Heart left ventricle (tissue), 16 donors: ENCODE measurements around the gene RAMP2. TPM values are rescaled to one million over a fixed set of nuclear protein-coding genes. Genes with fewer than 3 reads are reported as not detected.
A peak's percentile ranks its signal among the peaks of the same experiment; 100 is the strongest.

Experiments used
- ATAC-seq, 4 donors: fragments of 200-7000 bp; cut with Tn5 transposase; one replicate each; pipeline ENCODE4 v1.9.1; 2020 to 2022; ENCODE audit warnings: moderate library complexity in 4 of 4, mild to moderate bottlenecking in 3 of 4, moderate number of reproducible peaks in 1 of 4
- DNase-seq, 5 donors: peaks; one replicate each; pipeline ENCODE4 v3.0.0-alpha.2; 2020
- H3K27ac ChIP-seq, 12 donors: fragments of 200-600 bp; sonication (generic) in 4 of 12; one replicate each; pipeline versions ENCODE4 v1.5.0 to v1.8.0; 2016 to 2022; ENCODE audit warnings: mild to moderate bottlenecking in 2 of 12
- H3K27me3 ChIP-seq, 9 donors: fragments of 200-600 bp; sonication (generic) in 2 of 9; one replicate each; pipeline versions ENCODE4 v1.5.1 to v1.8.0; 2016 to 2022; ENCODE audit warnings: mild to moderate bottlenecking in 3 of 9
- H3K36me3 ChIP-seq, 9 donors: fragments of 200-600 bp; sonication (generic) in 2 of 9; one replicate each; pipeline versions ENCODE4 v1.5.0 to v1.8.0; 2018 to 2022; ENCODE audit warnings: mild to moderate bottlenecking in 2 of 9
- H3K4me1 ChIP-seq, 12 donors: fragments of 200-600 bp; sonication (generic) in 4 of 12; one replicate each; pipeline versions ENCODE4 v1.5.0 to v1.8.0; 2016 to 2022; ENCODE audit warnings: mild to moderate bottlenecking in 3 of 12
- H3K4me3 ChIP-seq, 12 donors: fragments of 200-600 bp; sonication (generic) in 4 of 12; one replicate each; pipeline versions ENCODE4 v1.5.0 to v1.8.0; 2017 to 2022; ENCODE audit warnings: mild to moderate bottlenecking in 9 of 12, moderate library complexity in 4 of 12
- H3K9me3 ChIP-seq, 12 donors: fragments of 200-600 bp; sonication (generic) in 4 of 12; one replicate each; pipeline versions ENCODE4 v1.5.0 to v1.8.0; 2016 to 2022; ENCODE audit warnings: mild to moderate bottlenecking in 1 of 12
- CTCF ChIP-seq, 12 donors: fragments of 200-600 bp; sonication (generic) in 4 of 12; IDR thresholded peaks; one replicate each; pipeline versions ENCODE4 v1.5.0 to v1.8.0; 2018 to 2022; ENCODE audit warnings: antibody characterized with exemption in 12 of 12, mild to moderate bottlenecking in 5 of 12
- POLR2A ChIP-seq, 2 donors: fragments of 450-650 bp; IDR thresholded peaks; one replicate each; pipeline ENCODE4 v1.6.1; 2017; ENCODE audit warnings: antibody characterized with exemption in 2 of 2, mild to moderate bottlenecking in 2 of 2, moderate library complexity in 2 of 2
- WGBS, 4 donors: extraction: QIAGEN DNeasy Blood & Tissue Kit in 2 of 4; methylation state at CpG; one replicate each; pipeline versions ENCODE4 v1.1.5 to v1.1.7; 2013 to 2018; 5-methylcytosine and 5-hydroxymethylcytosine counted together
- intact Hi-C, 10 donors: fragments of 100-400 bp; cut with DNase I; formaldehyde crosslinking; loops; one replicate each; pipeline versions ENCODE4 v1.11.1 to v1.14.2; 2022
- polyA plus RNA-seq, 2 donors: library from polyadenylated mRNA; stranded (reverse); fragments of 200-250 nt; gene quantifications; one replicate each; pipeline ENCODE4 v1.2.3, GENCODE V29; 2013
- total RNA-seq, 9 donors: library from RNA; depleted of rRNA in 2 of 9; stranded (reverse); fragments of >200 nt in 2 of 9; fragmentation: NEBNext Ultra II Directional in 3 of 9; extraction: Animal tissue kit (Norgen Biotek cat#: 25700) in 3 of 9; gene quantifications; one replicate each; pipeline versions ENCODE4 v1.1.0 to v1.2.4, GENCODE V29; 2016 to 2023
- donor health status: ischemic (EF 13 %, LVEDD 7.1; RV severe dilation, severe dysfunction).
- donor health status: healthy with polysubstance abuse.
- donor health status: DM: no; HTN: yes; CAD: no.
- donor health status: DM: no; HTN: no; CAD: no.
- donor health status: ischemic (EF 25% LVEDD 6.9; RV normal size, moderate dysfunction).
- donor health status: ischemic (EF 25% LVEDD 5.7; RV mildly dilated, moderate dysfunction).
- donor health status: healthy.
- donor health status: DM: yes; HTN: yes; CAD: no.
- donor health status: ischemic (EF 35%, LVEDD 5.7; RV mildly dilated, moderate dysfunction).
- donor health status: nonischemic (EF 11% LVEDD 7.7; RV severe dilation, severe dysfunction).
- donor health status: DM: yes; HTN: yes; CAD: no.
- donor health status: PGD.
- donor health status: ischemic (EF 29% LVEDD 5.4; RV normal size, mild dysfunction).
- donor health status: nonischemic (EF 23%, LVEDD 6.1; RV moderate dilation, normal function).

RAMP2 gene
- total and polyA plus RNA-seq, 11 donors, result 31.2 to 82.0 (median 39.7) TPM

- intact Hi-C loops, result loop anchor here in 2 of 10 donors (5.0 to 10.0 kb wide), 2 partner anchors 48 to 51 kb away; partner anchors contain the start of gene BECN1 (in 2 of the 2)
- DNase-seq (no peak), ATAC-seq (no peak)
- H3K27me3 ChIP-seq, result no peaks in the 10 kb centered on the region
- H3K27ac ChIP-seq, result peak overlapping the region in 3 of 12 donors; percentile 78 to 86 (median 81)
- H3K4me1 ChIP-seq, result peaks cover 0 to 18% (median 9%) of the 10 kb centered on the region in 12 donors
- 74 to 77% (median 75%) methylated on average over 3 of the region's 3 CpGs for WGBS, 4 donors
- peak overlapping the region in 11 of 12 donors; percentile 56 to 94 (median 87) for H3K4me3 ChIP-seq
- H3K9me3 ChIP-seq, result no peaks in the 10 kb centered on the region
- H3K36me3 ChIP-seq, result peaks cover 0 to 48% (median 41%) of the 10 kb centered on the region in 9 donors
- TF ChIP-seq POLR2A (IDR thresholded peaks at IDR 0.05) (no peak), CTCF (IDR thresholded peaks at IDR 0.05) (no peak)
These were observed 13.2 kb downstream of the RAMP2 start for GRCh38 chr17:42774066-42774745.

- Histone ChIP-seq H3K36me3 (peaks cover 0 to 53% (median 45%) of the 10 kb centered on the region in 9 donors), H3K27ac (no peak overlapping the region), H3K27me3 (peaks cover under 1 to 10% (median 2%) of the 10 kb centered on the region in 9 donors), H3K4me3 (no peak overlapping the region), H3K9me3 (no peaks in the 10 kb centered on the region), H3K4me1 (peaks cover 0 to 26% (median 14%) of the 10 kb centered on the region in 12 donors)
- intact Hi-C loops, result loop anchor here in 1 of 10 donors (10.0 kb wide), 1 partner anchor 49 kb away; the partner anchor contains the start of gene BECN1
- 66 to 70% (median 68%) methylated on average over 3 of the region's 3 CpGs for WGBS, 4 donors
- no peak for DNase-seq
- ATAC-seq, result no peak
- TF ChIP-seq POLR2A (IDR thresholded peaks at IDR 0.05), result no peak
These were observed 14.6 kb downstream of the RAMP2 start for GRCh38 chr17:42775534-42776098.

GRCh38 chr17:42778570-42778969 lies 17.5 kb downstream of the RAMP2 start:
- Histone ChIP-seq H3K27me3 (peaks cover 15 to 40% (median 31%) of the 10 kb centered on the region in 9 donors), H3K36me3 (peaks cover 0 to 53% (median 45%) of the 10 kb centered on the region in 9 donors), H3K27ac (no peak overlapping the region), H3K4me3 (no peak overlapping the region), H3K4me1 (peaks cover 0 to 27% (median 15%) of the 10 kb centered on the region in 12 donors), H3K9me3 (no peaks in the 10 kb centered on the region)
- WGBS, 4 donors, result 92 to 96% (median 93%) methylated on average over 5 of the region's 5 CpGs
- intact Hi-C loops, result loop anchor here in 1 of 10 donors (10.0 kb wide), 1 partner anchor 46 kb away; the partner anchor contains the start of gene BECN1
- no peak for DNase-seq
- TF ChIP-seq CTCF (IDR thresholded peaks at IDR 0.05) (no peak), POLR2A (IDR thresholded peaks at IDR 0.05) (no peak)
- ATAC-seq, result no peak

DNA sequence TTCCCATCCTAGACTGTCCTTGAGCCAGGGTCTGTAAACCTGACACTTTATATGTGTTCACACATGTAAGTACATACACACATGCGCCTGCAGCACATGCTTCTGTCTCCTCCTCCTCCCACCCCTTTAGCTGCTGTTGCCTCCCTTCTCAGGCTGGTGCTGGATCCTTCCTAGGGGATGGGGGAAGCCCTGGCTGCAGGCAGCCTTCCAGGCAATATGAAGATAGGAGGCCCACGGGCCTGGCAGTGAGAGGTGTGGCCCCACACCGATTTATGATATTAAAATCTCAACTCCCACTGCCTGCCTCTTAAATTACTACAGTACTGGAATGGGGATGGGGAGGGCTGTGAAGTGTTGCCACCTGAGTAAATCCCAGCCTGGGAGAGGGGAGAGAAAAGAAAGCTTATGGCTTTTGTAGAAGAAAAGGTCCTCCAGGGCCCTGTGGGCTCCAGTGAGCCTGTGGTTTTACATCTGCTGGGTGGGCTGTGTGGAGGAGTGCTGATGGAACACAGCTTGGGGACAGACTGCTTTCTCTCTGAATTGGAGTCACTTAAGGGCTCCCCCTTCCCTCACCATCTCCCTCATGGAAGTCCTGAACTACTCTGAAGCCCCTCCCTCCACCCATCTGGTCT lies 18.4 kb downstream of the RAMP2 start:
- intact Hi-C loops, result loop anchor here in 1 of 10 donors (10.0 kb wide), 1 partner anchor 45 kb away; the partner anchor contains the start of gene BECN1
- peak in 1 of 4 donors; percentile 6 for ATAC-seq
- peaks cover 0 to 27% (median 10%) of the 10 kb centered on the region in 12 donors for H3K4me1 ChIP-seq
- no peak overlapping the region for H3K27ac ChIP-seq
- no peak overlapping the region for H3K4me3 ChIP-seq
- TF ChIP-seq POLR2A (IDR thresholded peaks at IDR 0.05) (no peak), CTCF (IDR thresholded peaks at IDR 0.05) (no peak)
- H3K27me3 ChIP-seq, result peaks cover 20 to 48% (median 40%) of the 10 kb centered on the region in 9 donors
- DNase-seq, result no peak
- H3K36me3 ChIP-seq, result peaks cover 0 to 53% (median 45%) of the 10 kb centered on the region in 9 donors
- 67 to 81% (median 73%) methylated on average over 3 of the region's 3 CpGs for WGBS, 4 donors
- no peaks in the 10 kb centered on the region for H3K9me3 ChIP-seq
